Measurements from ENCODE around the gene APOBEC3H.

- no peak for TF ChIP-seq POLR2AphosphoS5 (IDR thresholded peaks at IDR 0.05; ENCODE audit: low read depth, low read length)
- no peak for TF ChIP-seq REST (IDR thresholded peaks at IDR 0.05; ENCODE audit: insufficient read depth in 1 of 2, low read depth in 2 of 2, low read length in 1 of 2)
- TF ChIP-seq CTCF (IDR thresholded peaks at IDR 0.05): no peak
Measured at GRCh38 chr22:39147335-39148025, 50.4 kb downstream of the APOBEC3H start.

Measured in Panc1 (cell line).